DMS153 treated with DMSO at 0.1 percent for 48 hours (cell line): ENCODE measurements around the gene MYO10.
"Not testable (repeated sequence)": the region's sequence is repeated elsewhere in the genome, so short reads cannot be mapped to it uniquely, and the experiment has no call there.

Experiments used
- DNase-seq: peaks from one replicate; lab custom pipeline; 2025; ENCODE audit not compliant: unreplicated experiment; lab: John Stamatoyannopoulos, UW

The MYO10 gene

GRCh38 chr5:16721151-16722096, 214.7 kb downstream of the MYO10 start:
- DNase-seq, result no peak

- DNase-seq, result not testable (repeated sequence)
These were observed 218.1 kb downstream of the MYO10 start for GRCh38 chr5:16718036-16718435.

GRCh38 chr5:16713386-16713928, 222.6 kb downstream of the MYO10 start:
- DNase-seq, result no peak

GRCh38 chr5:16712620-16713019, 223.5 kb downstream of the MYO10 start:
- DNase-seq, result no peak

GRCh38 chr5:16712178-16712577, 223.9 kb downstream of the MYO10 start:
- DNase-seq, result no peak

GRCh38 chr5:16709691-16710433, 226.2 kb downstream of the MYO10 start:
- DNase-seq, result no peak

- DNase-seq, result no peak
These were observed 228.3 kb downstream of the MYO10 start for GRCh38 chr5:16707869-16708192.

- DNase-seq, result no peak
These were observed 228.8 kb downstream of the MYO10 start for GRCh38 chr5:16707168-16707868.

- no peak for DNase-seq
These were observed 231.1 kb downstream of the MYO10 start for GRCh38 chr5:16704945-16705344.

- no peak for DNase-seq
These were observed 233.1 kb downstream of the MYO10 start for GRCh38 chr5:16702964-16703363.

- DNase-seq, result no peak
These were observed 234.7 kb downstream of the MYO10 start for GRCh38 chr5:16701134-16702099.

- DNase-seq, result no peak
These were observed 236.0 kb downstream of the MYO10 start for GRCh38 chr5:16700081-16700480.

GRCh38 chr5:16695779-16696178, 240.3 kb downstream of the MYO10 start:
- DNase-seq, result no peak

- no peak for DNase-seq
These were observed 242.2 kb downstream of the MYO10 start for GRCh38 chr5:16693879-16694278.

GRCh38 chr5:16691731-16692130, 244.4 kb downstream of the MYO10 start:
- no peak for DNase-seq

GRCh38 chr5:16690243-16690852, 245.7 kb downstream of the MYO10 start:
- peak; percentile 11 for DNase-seq

- no peak for DNase-seq
These were observed 248.2 kb downstream of the MYO10 start for GRCh38 chr5:16687898-16688297.

GRCh38 chr5:16685069-16685468, 251.0 kb downstream of the MYO10 start:
- DNase-seq, result no peak

GRCh38 chr5:16681876-16682275, 254.2 kb downstream of the MYO10 start:
- DNase-seq, result no peak

GRCh38 chr5:16679863-16680262, 256.2 kb downstream of the MYO10 start:
- DNase-seq, result no peak
